22Rv1 (cell line): ENCODE results near the gene HBE1.

Experiments
- CTCF ChIP-seq: fragments of 450-650 bp; IDR thresholded peaks from 2 replicates; pipeline ENCODE4 v1.5.1; 2017; ENCODE audit warnings: mild to moderate bottlenecking
- ZFX ChIP-seq: fragments of 450-650 bp; IDR thresholded peaks from 2 replicates; pipeline ENCODE4 v1.6.1; 2017; ENCODE audit warnings: antibody characterized with exemption, borderline replicate concordance

GRCh38 chr11:5291207-5291838, 21.6 kb upstream of the HBE1 start:
- TF ChIP-seq CTCF (peak; percentile 63), ZFX (no peak)
